T1000 (cell line): ENCODE measurements around the gene PACSIN3.

ENCODE experiments used
- DNase-seq: peaks from one replicate; lab custom pipeline; 2025; ENCODE audit warnings: mixed read lengths; lab: John Stamatoyannopoulos, UW

PACSIN3 gene

GRCh38 chr11:47176328-47177228, 9.7 kb downstream of the PACSIN3 start, which contains the start of gene ARFGAP2:
Gene ARFGAP2 (minus strand): TSS chr11:47176879. CDS start chr11:47176853, 26 bp downstream.
- DNase-seq, result peak; percentile 82

- no peak for DNase-seq
These were observed 10.4 kb downstream of the PACSIN3 start for GRCh38 chr11:47175746-47176327.

- no peak for DNase-seq
These were observed 13.4 kb downstream of the PACSIN3 start for GRCh38 chr11:47172740-47173336.

DNA sequence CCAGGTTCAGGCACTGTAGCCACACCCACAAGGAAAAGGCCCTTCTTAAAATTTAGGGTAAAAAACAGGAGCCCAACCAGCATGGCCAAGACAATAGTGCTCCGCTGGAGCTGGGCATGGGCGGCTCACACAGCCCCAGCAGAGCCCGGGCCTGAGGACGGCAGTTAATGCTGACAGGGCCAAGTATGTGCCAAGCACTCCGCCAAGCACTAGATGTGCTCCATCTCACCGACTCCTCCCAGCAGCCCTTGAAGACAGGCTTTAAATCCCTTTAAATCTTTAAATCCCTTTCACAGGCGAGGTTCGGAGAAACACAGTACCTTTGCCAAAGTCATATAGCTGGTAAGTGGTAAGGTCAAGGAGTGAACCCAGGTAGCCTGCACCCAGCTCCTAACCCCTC, 14.4 kb downstream of the PACSIN3 start:
- no peak for DNase-seq

DNA sequence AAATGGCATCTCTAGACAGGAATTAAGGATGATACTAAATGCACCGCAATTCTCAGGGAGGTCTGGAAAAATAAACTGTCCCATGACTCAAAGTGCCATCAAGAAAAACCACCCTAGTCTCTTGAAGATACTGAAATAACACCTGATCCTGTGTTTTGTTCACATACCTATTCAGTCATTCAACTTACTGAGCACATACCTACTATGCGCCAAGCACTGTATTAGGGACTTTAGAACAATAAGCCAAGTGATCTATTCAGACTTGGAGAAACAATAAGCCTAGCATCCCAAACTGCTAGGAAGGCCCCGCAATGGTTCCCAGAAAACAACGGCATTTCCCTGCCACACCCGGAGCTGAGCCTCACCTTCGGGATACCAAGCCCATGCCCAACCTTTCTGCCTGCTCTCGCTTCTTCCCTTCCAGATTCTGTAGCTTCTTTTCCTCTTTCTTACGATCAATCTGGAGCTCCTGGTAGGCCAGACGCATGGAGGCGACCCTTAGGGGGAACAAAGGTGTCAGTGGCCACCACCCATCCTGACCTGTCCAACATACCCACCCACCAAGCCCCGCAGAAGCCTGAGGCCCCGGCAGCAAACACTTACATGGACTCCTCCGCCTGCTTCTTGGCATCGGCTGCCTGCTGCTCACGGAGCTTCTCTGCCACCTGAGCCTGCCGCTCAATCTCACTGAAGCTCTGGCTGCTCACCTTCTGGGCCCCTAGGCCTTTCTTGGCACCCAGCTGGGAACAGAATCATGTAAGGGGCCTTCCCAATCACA, 15.0 kb downstream of the PACSIN3 start:
- DNase-seq, result no peak

DNA sequence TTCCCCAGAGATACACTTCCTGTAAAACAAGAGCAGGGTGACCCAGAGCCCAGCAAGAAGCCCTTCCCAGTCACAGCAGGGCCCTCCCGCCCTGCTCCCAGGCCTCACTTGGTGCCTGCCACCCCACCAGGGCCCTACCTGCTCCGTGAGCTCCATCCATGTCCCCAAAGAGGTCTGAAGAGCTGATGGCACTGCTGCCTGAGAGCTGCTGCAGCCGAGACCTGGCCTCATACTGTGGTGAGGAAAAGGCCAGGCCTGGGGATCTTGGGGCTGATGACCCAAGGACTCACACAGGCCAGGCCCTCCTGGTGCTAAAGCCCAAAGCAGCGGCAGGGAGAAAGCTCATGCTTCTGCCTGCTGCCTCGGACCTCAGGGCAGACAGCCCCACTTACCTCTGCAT, 19.9 kb downstream of the PACSIN3 start:
- DNase-seq, result no peak

- DNase-seq, result no peak
These were observed 20.9 kb downstream of the PACSIN3 start for GRCh38 chr11:47165253-47165840.

DNA sequence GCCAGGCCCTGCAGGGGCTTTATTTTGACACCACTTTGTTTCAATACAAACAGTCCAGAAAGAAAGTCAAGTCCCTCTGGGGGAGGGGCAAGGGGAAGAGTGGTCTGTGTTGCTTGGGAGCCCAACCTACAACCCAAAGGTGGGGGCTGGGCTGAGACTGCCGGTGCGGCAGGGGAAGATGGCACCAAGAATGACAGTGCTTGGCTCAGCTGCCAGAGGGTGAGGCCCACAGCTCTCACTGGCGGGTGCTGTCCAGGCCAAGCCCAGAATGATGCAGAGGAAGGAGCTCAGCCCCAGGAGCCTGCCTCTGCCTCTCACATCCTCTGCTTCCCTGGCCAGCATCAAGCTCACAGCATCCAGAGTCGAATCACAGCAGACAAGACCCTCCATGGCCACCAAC, 21.9 kb downstream of the PACSIN3 start:
- no peak for DNase-seq

DNA sequence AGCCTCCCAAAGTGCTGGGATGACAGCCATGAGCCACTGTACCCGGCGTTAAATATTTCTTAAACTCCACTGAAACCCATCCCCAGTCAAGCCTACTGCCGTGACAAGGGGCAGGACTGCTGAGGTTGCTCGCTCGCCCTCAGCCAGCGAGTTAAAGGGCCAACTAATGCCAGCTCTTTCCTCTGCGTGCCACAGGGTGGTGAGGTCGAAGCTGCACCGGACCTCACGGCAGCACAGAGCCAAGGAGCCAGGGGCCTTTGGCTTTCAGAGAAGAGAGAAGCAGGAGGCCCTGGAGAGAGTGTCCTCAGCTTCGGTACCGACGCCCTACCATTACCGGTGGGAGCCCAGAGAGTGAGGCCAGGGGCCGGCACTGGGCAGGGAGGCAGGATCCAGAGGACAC, 22.3 kb downstream of the PACSIN3 start:
- DNase-seq, result no peak

DNA sequence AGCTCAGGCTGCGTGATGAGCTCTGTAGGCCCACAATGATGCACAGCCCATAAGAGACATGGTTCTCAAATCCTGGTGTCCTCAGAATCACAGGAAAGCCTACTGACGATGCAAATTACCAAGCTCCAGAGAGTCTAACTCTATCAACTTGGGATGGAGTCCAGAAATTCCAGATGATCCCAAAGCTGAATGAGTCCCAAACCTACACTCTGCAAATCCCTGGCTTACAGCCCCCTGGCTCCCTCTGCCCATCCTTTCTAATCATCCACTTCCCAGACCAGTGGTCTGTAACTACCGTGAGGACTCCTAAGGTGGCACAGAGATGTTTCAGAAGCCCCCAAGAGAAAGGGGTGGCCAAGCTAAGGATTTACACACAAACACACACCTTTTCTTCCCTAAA, 23.0 kb downstream of the PACSIN3 start:
- DNase-seq, result no peak

DNA sequence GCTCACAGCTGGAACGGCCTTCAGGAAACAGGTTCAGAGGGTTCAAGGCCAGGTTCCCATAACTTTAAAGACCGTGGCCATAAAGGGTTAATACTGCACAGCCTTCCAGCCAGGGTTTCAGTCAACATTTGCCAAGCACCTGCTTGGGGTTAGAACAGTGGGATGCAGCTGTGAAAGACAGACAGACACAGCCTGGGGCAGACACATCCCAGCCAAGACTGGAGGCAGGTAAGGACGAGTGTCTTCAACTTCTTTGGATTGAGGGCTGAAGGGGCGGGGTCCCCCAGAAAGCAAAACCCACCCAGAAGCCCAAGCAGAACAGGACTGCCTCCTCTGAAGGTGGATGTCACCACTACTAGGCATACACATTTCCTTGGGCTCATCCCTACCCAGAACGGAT, 23.8 kb downstream of the PACSIN3 start:
- no peak for DNase-seq

DNA sequence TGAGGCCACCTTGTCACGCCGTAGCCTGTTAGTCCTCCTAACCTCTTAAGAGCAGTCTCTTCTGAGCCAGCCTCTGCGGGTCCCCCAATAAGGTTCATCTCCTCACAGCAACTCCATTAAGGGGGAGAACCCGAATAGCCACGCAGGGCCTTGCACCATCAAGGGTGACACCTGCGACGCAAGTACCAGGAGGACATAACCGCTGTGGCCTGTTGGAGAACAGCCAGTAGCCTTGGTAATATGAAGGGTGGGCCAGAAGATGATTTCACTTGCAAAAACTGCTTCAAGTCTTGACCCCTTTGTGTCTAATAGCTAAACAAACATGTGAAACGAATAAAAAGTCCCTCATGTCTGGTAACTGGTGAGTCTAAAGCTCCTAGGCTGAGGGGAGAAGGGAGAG, 24.3 kb downstream of the PACSIN3 start:
- DNase-seq, result no peak

- DNase-seq, result no peak
These were observed 24.9 kb downstream of the PACSIN3 start for GRCh38 chr11:47161134-47161854.

GRCh38 chr11:47160753-47161133, 25.5 kb downstream of the PACSIN3 start:
- DNase-seq, result no peak

DNA sequence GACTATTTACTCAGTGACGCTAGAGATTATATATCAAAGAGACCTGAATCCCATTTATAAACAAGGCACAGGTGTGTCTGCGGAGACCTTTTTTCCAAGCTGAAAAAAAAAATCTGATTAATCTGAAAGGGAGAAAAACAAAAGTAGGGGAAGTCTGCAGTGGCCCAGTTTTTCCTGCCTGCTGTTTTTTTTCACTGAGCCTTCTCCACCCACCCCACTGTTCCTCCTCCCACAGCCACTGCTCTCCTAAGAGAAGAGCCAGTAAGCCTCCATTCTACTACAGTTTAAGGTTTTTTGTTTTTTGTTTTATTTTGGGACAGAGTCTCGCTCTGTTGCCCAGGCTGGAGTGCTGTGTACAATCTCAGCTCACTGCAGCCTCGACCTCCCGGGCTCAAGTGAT, 28.0 kb downstream of the PACSIN3 start:
- DNase-seq, result no peak

DNA sequence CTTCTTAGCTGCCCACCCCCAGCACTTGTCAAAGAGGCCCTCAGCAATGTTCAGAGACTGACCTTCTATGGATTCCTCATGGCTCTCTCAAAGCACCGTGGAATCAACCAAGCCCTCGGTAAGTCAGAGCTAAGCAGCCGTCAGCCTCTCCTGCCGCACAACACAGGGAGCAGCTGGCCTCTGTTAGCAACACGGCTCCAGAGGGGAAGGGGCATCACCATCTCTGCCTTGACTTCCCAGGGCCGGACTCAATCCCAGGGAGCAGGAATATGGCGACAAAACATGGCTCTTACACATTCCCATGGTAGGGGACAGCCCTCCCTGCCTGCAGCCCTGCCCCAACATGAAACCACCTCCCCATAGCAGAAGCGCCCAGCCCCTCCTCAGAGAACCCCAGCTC, 28.4 kb downstream of the PACSIN3 start:
- no peak for DNase-seq

DNA sequence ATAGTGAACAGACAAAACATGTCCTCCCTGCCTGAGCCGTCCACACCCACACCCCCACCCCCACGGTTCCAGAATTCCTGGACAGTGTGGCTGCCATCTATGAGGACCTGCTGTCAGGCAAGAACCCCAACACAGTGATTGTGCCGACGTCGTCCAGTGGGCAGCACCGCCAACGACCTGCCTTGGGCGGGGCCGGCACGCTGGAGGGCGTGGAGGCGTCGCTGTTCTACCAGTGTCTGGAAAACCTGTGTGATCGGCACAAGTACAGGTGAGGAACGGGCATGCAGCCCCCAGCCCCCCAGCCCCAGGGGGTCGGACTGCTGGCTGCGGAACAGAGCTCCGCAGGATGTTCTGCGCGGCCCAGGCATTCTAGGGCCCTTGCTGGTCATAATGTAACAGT, 29.3 kb downstream of the PACSIN3 start:
- DNase-seq, result no peak

- DNase-seq, result no peak
These were observed 29.9 kb downstream of the PACSIN3 start for GRCh38 chr11:47156333-47156732.

GRCh38 chr11:47155879-47156278, 30.4 kb downstream of the PACSIN3 start:
- no peak for DNase-seq

- no peak for DNase-seq
These were observed 31.3 kb downstream of the PACSIN3 start for GRCh38 chr11:47154616-47155570.
